MM.1S (cell line): ENCODE results near the gene MIEF2.

Experiments used
- DNase-seq: peaks from one replicate; pipeline ENCODE4 v3.0.0-alpha.2; 2015
- H2AFZ ChIP-seq: fragments of 300-600 bp; sonication (generic); 2 replicates; pipeline ENCODE4 v1.6.0; 2016; ENCODE audit warnings: antibody characterized with exemption, low read length
- H3F3A ChIP-seq: fragments of 300-600 bp; sonication (generic); 2 replicates; pipeline ENCODE4 v1.6.1; 2016; ENCODE audit warnings: mild to moderate bottlenecking, antibody characterized with exemption, low read length, moderate library complexity, mixed read lengths; ENCODE audit not compliant: insufficient read depth
- H3K27ac ChIP-seq: fragments of 300-600 bp; sonication (generic); 2 replicates; pipeline ENCODE4 v1.5.1; 2016; ENCODE audit warnings: mild to moderate bottlenecking, low read length
- H3K27me3 ChIP-seq: fragments of 300-600 bp; sonication (generic); replicated peaks from 2 replicates; pipeline ENCODE4 v1.6.0; 2016; ENCODE audit warnings: low read length; ENCODE audit not compliant: insufficient read depth
- H3K36me3 ChIP-seq: fragments of 300-600 bp; sonication (generic); replicated peaks from 2 replicates; pipeline ENCODE4 v1.6.1; 2016; ENCODE audit warnings: mild to moderate bottlenecking, low read length, mixed read lengths; ENCODE audit not compliant: insufficient read depth
- H3K4me1 ChIP-seq: fragments of 300-600 bp; sonication (generic); 2 replicates; pipeline ENCODE4 v1.6.1; 2016; ENCODE audit warnings: low read length, mixed read lengths
- H3K4me2 ChIP-seq: fragments of 300-600 bp; sonication (generic); 2 replicates; pipeline ENCODE4 v1.6.0; 2016; ENCODE audit warnings: low read depth, low read length
- H3K4me3 ChIP-seq: fragments of 300-600 bp; sonication (generic); 2 replicates; pipeline ENCODE4 v1.5.1; 2016; ENCODE audit warnings: low read length, mixed read lengths
- H3K79me2 ChIP-seq: fragments of 300-600 bp; sonication (generic); 2 replicates; pipeline ENCODE4 v1.6.1; 2016; ENCODE audit warnings: mixed run types, low read length, mixed read lengths
- H3K9ac ChIP-seq: fragments of 300-600 bp; sonication (generic); 2 replicates; pipeline ENCODE4 v1.6.1; 2016; ENCODE audit warnings: low read length, mixed read lengths
- H3K9me2 ChIP-seq: fragments of 300-600 bp; sonication (generic); replicated peaks from 2 replicates; pipeline ENCODE4 v1.6.1; 2016; ENCODE audit warnings: mild to moderate bottlenecking, low read length, mixed read lengths; ENCODE audit not compliant: insufficient read depth
- H3K9me3 ChIP-seq: fragments of 300-600 bp; sonication (generic); replicated peaks from 2 replicates; pipeline ENCODE4 v1.6.1; 2016; ENCODE audit warnings: mild to moderate bottlenecking, low read length, mixed read lengths; ENCODE audit not compliant: insufficient read depth
- H4K20me1 ChIP-seq: fragments of 300-600 bp; sonication (generic); 2 replicates; pipeline ENCODE4 v1.6.1; 2016; ENCODE audit warnings: mild to moderate bottlenecking, low read length, moderate library complexity, mixed read lengths; ENCODE audit not compliant: insufficient read depth
- EZH2 ChIP-seq: fragments of 300-600 bp; sonication (generic); optimal IDR thresholded peaks from 2 replicates; pipeline ENCODE3; 2017; ENCODE audit warnings: low read depth, mild to moderate bottlenecking, antibody characterized with exemption, low read length, mixed read lengths
- EZH2phosphoT487 ChIP-seq: fragments of 300-600 bp; sonication (generic); IDR thresholded peaks from 2 replicates; pipeline ENCODE4 v1.6.1; 2018; ENCODE audit warnings: antibody characterized with exemption, low read length
- TF ChIP-seq, protein P1 (sequence below): fragments of 300-600 bp; sonication (generic); IDR thresholded peaks from 2 replicates; pipeline ENCODE4 v1.5.1; 2016; ENCODE audit warnings: antibody characterized with exemption, low read length, mixed read lengths

The MIEF2 gene

DNA sequence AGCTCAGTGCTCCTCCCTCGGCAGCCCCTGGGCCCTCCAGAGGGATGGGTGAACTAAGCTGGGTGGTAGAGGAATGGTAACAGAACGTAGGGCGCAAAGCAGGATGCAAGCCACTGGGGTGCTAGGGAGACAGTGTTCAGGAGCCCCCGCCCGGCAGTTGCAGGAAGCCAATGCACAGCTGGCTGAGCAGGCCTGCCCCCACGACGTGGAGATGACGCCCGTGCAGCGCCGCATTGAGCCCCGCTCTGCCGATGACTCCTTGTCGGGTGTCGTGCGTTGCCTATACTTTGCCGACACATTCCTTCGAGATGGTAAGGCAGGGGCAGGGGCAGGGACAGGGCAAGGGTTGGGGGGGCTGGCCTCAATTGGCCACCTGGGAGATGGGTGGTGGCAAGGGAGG, 22.2 kb upstream of the MIEF2 start:
- no peaks in the 10 kb centered on the region for H3K9me2 ChIP-seq
- no peaks in the 10 kb centered on the region for H4K20me1 ChIP-seq
- H3K36me3 ChIP-seq: no peaks in the 10 kb centered on the region
- no peaks in the 10 kb centered on the region for H3F3A ChIP-seq
- no peak for DNase-seq
- H3K79me2 ChIP-seq: no peaks in the 10 kb centered on the region
- no peak overlapping the region for H3K9ac ChIP-seq
- TF ChIP-seq EZH2 (no peak), EZH2phosphoT487 (no peak)
- TF ChIP-seq, protein P1, sequence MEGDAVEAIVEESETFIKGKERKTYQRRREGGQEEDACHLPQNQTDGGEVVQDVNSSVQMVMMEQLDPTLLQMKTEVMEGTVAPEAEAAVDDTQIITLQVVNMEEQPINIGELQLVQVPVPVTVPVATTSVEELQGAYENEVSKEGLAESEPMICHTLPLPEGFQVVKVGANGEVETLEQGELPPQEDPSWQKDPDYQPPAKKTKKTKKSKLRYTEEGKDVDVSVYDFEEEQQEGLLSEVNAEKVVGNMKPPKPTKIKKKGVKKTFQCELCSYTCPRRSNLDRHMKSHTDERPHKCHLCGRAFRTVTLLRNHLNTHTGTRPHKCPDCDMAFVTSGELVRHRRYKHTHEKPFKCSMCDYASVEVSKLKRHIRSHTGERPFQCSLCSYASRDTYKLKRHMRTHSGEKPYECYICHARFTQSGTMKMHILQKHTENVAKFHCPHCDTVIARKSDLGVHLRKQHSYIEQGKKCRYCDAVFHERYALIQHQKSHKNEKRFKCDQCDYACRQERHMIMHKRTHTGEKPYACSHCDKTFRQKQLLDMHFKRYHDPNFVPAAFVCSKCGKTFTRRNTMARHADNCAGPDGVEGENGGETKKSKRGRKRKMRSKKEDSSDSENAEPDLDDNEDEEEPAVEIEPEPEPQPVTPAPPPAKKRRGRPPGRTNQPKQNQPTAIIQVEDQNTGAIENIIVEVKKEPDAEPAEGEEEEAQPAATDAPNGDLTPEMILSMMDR: no peak
- H3K27ac ChIP-seq: no peak overlapping the region
- no peak overlapping the region for H3K4me2 ChIP-seq
- H2AFZ ChIP-seq: no peak overlapping the region
- H3K4me3 ChIP-seq: no peak overlapping the region
- H3K27me3 ChIP-seq: no peaks in the 10 kb centered on the region
- no peaks in the 10 kb centered on the region for H3K4me1 ChIP-seq
- H3K9me3 ChIP-seq: no peaks in the 10 kb centered on the region

DNA sequence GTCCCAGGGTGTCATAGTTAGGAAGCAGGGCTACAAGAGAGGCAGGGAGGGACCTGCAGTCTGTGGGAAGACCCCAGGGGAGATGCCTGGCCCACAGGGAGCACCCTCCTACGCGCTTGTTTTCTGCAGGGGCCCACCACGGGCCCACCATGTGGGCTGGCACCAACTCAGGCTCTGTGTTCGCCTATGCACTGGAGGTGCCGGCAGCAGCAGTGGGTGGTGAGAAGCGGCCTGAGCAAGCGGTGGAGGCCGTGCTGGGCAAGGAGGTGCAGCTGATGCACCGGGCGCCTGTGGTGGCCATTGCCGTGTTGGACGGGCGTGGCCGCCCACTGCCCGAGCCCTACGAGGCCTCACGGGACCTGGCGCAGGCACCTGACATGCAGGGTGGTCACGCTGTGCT, 20.0 kb upstream of the MIEF2 start:
- H3K9ac ChIP-seq: no peak overlapping the region
- no peaks in the 10 kb centered on the region for H3K36me3 ChIP-seq
- no peak overlapping the region for H3K4me2 ChIP-seq
- no peaks in the 10 kb centered on the region for H3K79me2 ChIP-seq
- no peaks in the 10 kb centered on the region for H3F3A ChIP-seq
- H3K27ac ChIP-seq: no peak overlapping the region
- H2AFZ ChIP-seq: no peak overlapping the region
- no peaks in the 10 kb centered on the region for H3K9me3 ChIP-seq
- H4K20me1 ChIP-seq: no peaks in the 10 kb centered on the region
- H3K27me3 ChIP-seq: no peaks in the 10 kb centered on the region
- no peak for DNase-seq
- TF ChIP-seq EZH2phosphoT487 (no peak), EZH2 (no peak)
- TF ChIP-seq, protein P1: no peak
- no peaks in the 10 kb centered on the region for H3K9me2 ChIP-seq
- H3K4me3 ChIP-seq: no peak overlapping the region
- no peaks in the 10 kb centered on the region for H3K4me1 ChIP-seq

DNA sequence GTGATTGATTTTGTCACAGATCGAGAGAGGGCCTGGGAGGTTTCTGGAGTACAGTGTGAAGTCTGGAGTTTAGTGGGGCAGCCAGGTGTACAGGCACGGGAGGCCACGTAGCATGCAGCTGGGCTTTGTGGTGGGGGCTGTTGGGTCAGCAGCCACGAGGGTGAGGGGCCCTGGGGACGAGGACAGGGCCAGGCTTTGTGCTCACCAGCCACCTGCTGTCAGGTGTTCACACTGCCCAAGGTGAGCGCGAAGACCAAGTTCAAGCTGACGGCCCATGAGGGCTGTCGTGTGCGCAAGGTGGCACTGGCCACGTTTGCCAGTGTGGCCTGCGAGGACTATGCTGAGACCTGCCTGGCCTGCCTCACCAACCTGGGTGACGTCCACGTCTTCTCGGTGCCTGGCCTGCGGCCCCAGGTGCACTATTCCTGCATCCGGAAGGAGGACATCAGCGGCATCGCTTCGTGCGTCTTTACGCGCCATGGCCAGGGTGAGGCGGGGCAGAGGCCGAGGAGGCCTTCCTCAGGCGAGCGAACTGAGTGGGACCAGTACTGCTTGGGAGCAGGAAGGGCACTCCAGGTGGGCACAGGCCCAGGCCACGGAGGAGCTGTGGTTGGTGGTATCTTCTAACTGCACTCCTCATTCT, 19.1 kb upstream of the MIEF2 start:
- TF ChIP-seq, protein P1: no peak
- TF ChIP-seq EZH2phosphoT487 (no peak), EZH2 (no peak)
- Histone ChIP-seq H2AFZ (no peak overlapping the region), H3K9me2 (no peaks in the 10 kb centered on the region), H3K9ac (no peak overlapping the region), H3K27me3 (no peaks in the 10 kb centered on the region), H3K4me1 (no peaks in the 10 kb centered on the region), H3K4me2 (no peak overlapping the region), H3K4me3 (no peak overlapping the region), H3K27ac (no peak overlapping the region), H3K9me3 (no peaks in the 10 kb centered on the region), H3K79me2 (no peaks in the 10 kb centered on the region), H3F3A (no peaks in the 10 kb centered on the region), H4K20me1 (no peaks in the 10 kb centered on the region), H3K36me3 (no peaks in the 10 kb centered on the region; the same call in 1 of the 2 replicates)
- DNase-seq: no peak
